ENCODE results near the gene PIK3AP1. TPM values are rescaled to one million over a fixed set of nuclear protein-coding genes. Genes with fewer than 3 reads are reported as not detected.

Gene PIK3AP1
- total RNA-seq, 1 experiment from 2014 or later, result 4.3 TPM

DNA sequence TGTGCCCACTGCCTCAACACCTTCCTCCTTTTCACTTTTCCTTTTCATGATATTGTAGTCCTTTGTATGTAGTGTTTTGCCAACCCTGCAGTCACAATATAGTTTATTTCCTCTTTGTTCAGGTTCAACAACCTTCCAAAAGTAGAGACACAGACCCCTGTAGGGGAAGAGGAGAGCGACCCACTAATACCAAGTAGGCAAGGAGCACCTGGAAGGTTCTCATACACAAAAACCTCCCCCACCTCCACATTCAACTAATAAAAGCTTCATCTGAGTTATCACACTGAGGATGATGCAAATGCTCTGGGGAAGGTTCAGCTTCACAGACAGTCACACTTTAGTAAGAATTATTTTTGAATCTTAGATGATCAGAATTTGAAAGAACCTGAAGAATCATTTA lies 41.6 kb downstream of the PIK3AP1 start:
- Mint-ChIP-seq H3K9me3 (peaks cover 10% of the 10 kb centered on the region), H3K36me3 (0 out of 2 replicates have a peak, but pooled peaks cover 3% of the 10 kb centered on the region), H3K27me3 (ENCODE audit: low read depth) (no peaks in the 10 kb centered on the region), H3K27ac (no peak overlapping the region), H3K4me1 (peaks cover 4% of the 10 kb centered on the region), H3K4me3 (no peak overlapping the region)
- DNase-seq (ENCODE audit: low spot score) (no peak), ATAC-seq (no peak)
- POLR2A ChIA-PET, result no interaction called here
- TF ChIP-seq FOXP1 (CRISPR knock-in tag; IDR thresholded peaks at IDR 0.05; ENCODE audit: borderline replicate concordance) (no peak), ZNF423 (CRISPR knock-in tag; IDR thresholded peaks at IDR 0.05) (no peak), ELF4 (CRISPR knock-in tag; IDR thresholded peaks at IDR 0.05; ENCODE audit: low read depth) (no peak), SOX15 (CRISPR knock-in tag; IDR thresholded peaks at IDR 0.05) (no peak), NFATC4 (CRISPR knock-in tag; IDR thresholded peaks at IDR 0.05) (no peak), RELA (CRISPR knock-in tag; IDR thresholded peaks at IDR 0.05; ENCODE audit: borderline replicate concordance) (no peak), FOXK1 (CRISPR knock-in tag; IDR thresholded peaks at IDR 0.05) (no peak)
- TF ChIP-seq, protein P1, sequence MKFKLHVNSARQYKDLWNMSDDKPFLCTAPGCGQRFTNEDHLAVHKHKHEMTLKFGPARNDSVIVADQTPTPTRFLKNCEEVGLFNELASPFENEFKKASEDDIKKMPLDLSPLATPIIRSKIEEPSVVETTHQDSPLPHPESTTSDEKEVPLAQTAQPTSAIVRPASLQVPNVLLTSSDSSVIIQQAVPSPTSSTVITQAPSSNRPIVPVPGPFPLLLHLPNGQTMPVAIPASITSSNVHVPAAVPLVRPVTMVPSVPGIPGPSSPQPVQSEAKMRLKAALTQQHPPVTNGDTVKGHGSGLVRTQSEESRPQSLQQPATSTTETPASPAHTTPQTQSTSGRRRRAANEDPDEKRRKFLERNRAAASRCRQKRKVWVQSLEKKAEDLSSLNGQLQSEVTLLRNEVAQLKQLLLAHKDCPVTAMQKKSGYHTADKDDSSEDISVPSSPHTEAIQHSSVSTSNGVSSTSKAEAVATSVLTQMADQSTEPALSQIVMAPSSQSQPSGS (CRISPR knock-in tag; IDR thresholded peaks at IDR 0.05; ENCODE audit: borderline replicate concordance, low read depth), result no peak
- TF ChIP-seq, protein P2, sequence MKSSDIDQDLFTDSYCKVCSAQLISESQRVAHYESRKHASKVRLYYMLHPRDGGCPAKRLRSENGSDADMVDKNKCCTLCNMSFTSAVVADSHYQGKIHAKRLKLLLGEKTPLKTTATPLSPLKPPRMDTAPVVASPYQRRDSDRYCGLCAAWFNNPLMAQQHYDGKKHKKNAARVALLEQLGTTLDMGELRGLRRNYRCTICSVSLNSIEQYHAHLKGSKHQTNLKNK (CRISPR knock-in tag; IDR thresholded peaks at IDR 0.05), result no peak
- TF ChIP-seq, protein P3, sequence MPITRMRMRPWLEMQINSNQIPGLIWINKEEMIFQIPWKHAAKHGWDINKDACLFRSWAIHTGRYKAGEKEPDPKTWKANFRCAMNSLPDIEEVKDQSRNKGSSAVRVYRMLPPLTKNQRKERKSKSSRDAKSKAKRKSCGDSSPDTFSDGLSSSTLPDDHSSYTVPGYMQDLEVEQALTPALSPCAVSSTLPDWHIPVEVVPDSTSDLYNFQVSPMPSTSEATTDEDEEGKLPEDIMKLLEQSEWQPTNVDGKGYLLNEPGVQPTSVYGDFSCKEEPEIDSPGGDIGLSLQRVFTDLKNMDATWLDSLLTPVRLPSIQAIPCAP (CRISPR knock-in tag; IDR thresholded peaks at IDR 0.05), result no peak
- TF ChIP-seq, protein P4, sequence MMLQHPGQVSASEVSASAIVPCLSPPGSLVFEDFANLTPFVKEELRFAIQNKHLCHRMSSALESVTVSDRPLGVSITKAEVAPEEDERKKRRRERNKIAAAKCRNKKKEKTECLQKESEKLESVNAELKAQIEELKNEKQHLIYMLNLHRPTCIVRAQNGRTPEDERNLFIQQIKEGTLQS (CRISPR knock-in tag; conservative IDR thresholded peaks at IDR 0.05), result no peak
- TF ChIP-seq, protein P5, sequence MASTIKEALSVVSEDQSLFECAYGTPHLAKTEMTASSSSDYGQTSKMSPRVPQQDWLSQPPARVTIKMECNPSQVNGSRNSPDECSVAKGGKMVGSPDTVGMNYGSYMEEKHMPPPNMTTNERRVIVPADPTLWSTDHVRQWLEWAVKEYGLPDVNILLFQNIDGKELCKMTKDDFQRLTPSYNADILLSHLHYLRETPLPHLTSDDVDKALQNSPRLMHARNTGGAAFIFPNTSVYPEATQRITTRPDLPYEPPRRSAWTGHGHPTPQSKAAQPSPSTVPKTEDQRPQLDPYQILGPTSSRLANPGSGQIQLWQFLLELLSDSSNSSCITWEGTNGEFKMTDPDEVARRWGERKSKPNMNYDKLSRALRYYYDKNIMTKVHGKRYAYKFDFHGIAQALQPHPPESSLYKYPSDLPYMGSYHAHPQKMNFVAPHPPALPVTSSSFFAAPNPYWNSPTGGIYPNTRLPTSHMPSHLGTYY (CRISPR knock-in tag; IDR thresholded peaks at IDR 0.05), result no peak
- CTCF ChIA-PET, result no interaction called here

DNA sequence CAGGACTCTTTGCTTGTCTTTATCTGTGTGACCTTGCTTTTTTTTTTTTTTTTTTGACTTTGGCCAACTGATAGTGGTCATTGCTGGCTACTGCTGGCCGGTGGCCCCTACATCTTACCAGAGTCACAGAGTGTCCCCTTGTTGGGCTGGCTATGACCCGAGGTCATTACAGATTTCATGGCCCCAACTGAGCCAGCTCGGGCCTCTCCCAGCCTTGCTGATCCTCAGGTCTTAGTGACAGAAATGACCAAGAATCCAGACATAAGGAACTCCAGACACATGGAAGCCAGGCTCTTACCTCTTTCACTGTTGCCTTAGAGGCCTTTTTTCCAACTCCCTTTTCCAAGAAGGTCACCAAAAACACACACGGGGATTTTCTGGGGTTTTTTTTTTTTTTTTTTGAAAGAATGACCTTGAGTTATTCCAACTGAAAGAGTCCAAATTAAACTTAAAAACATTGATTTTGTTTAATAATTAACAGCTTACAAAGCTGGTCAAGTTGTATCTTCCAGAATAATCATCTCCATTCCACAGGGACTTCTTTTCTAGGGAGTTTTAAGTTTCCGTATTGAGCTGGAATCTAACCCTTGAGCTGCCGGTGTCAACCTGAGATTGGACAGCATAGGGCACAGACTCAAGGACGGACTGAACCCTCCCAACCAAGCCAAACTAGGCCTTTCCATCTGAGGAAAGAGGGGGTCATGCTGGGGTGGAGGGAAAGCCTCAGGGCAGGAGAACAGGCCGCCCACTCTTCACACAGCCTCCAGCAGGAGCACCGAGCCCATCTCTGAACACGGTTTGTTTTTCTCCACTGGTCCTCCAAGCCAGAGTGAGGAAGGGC lies 43.8 kb downstream of the PIK3AP1 start:
- peaks cover 12% of the 10 kb centered on the region for H3K4me1 Mint-ChIP-seq
- no peak for TF ChIP-seq RELA (CRISPR knock-in tag; IDR thresholded peaks at IDR 0.05; ENCODE audit: borderline replicate concordance)
- no peak for TF ChIP-seq ZNF138 (CRISPR knock-in tag; conservative IDR thresholded peaks at IDR 0.05)
- TF ChIP-seq ZNF396 (CRISPR knock-in tag; IDR thresholded peaks at IDR 0.05; ENCODE audit: borderline replicate concordance), result no peak
- TF ChIP-seq TEAD1 (CRISPR knock-in tag; IDR thresholded peaks at IDR 0.05), result no peak
- no peak for TF ChIP-seq NR3C1 (CRISPR knock-in tag; conservative IDR thresholded peaks at IDR 0.05; ENCODE audit: low read depth)
- TF ChIP-seq ZNF671 (CRISPR knock-in tag; IDR thresholded peaks at IDR 0.05), result no peak
- TF ChIP-seq FOXP1 (CRISPR knock-in tag; IDR thresholded peaks at IDR 0.05; ENCODE audit: borderline replicate concordance), result no peak
- CTCF ChIA-PET, result no interaction called here
- peaks cover 10% of the 10 kb centered on the region for H3K9me3 Mint-ChIP-seq
- no peak for ATAC-seq
- H3K27ac Mint-ChIP-seq, result no peak overlapping the region
- 0 out of 2 replicates have a peak, but pooled peaks cover 3% of the 10 kb centered on the region for H3K36me3 Mint-ChIP-seq
- H3K27me3 Mint-ChIP-seq (ENCODE audit: low read depth), result no peaks in the 10 kb centered on the region
- H3K4me3 Mint-ChIP-seq, result no peak overlapping the region
- POLR2A ChIA-PET, result interaction anchor here (0.7 kb wide), 1 partner anchor 186 kb away, joined by 3 read pairs; no protein-coding TSS in a partner anchor
- no peak for DNase-seq (ENCODE audit: low spot score)

DNA sequence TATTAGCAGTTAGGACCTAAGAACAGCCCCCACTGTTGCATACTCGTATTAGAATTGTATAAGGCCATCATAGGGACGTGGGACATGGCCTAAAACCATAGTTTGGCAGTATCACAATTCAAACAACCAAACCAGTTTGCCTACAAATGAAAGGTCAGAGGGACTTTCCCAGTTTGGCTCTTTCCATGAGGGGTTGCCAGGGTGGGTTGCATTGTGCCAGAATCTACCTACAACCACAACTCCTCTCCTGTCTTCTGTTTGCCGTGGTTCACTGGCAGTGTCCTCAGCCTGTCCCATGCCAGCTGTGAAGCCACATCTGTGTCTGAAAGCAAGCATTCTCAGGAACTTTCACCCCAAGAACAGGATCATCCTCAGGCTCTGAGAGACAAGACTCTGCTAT lies 44.5 kb downstream of the PIK3AP1 start:
- ChIA-PET POLR2A (no interaction called here), CTCF (no interaction called here)
- Mint-ChIP-seq H3K9me3 (peaks cover 6% of the 10 kb centered on the region), H3K27ac (no peak overlapping the region), H3K4me1 (peaks cover 12% of the 10 kb centered on the region), H3K36me3 (no peaks in the 10 kb centered on the region), H3K4me3 (no peak overlapping the region), H3K27me3 (ENCODE audit: low read depth) (no peaks in the 10 kb centered on the region)
- ATAC-seq (no peak), DNase-seq (ENCODE audit: low spot score) (no peak)
- TF ChIP-seq TEAD1 (CRISPR knock-in tag; IDR thresholded peaks at IDR 0.05), result no peak
- TF ChIP-seq IRF2 (CRISPR knock-in tag; IDR thresholded peaks at IDR 0.05; ENCODE audit: borderline replicate concordance, low read depth), result no peak
- TF ChIP-seq, protein P6, sequence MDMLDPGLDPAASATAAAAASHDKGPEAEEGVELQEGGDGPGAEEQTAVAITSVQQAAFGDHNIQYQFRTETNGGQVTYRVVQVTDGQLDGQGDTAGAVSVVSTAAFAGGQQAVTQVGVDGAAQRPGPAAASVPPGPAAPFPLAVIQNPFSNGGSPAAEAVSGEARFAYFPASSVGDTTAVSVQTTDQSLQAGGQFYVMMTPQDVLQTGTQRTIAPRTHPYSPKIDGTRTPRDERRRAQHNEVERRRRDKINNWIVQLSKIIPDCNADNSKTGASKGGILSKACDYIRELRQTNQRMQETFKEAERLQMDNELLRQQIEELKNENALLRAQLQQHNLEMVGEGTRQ (CRISPR knock-in tag; IDR thresholded peaks at IDR 0.05), result no peak
- no peak for TF ChIP-seq JAZF1 (CRISPR knock-in tag; IDR thresholded peaks at IDR 0.05)
